Stimulated activated CD8-positive, alpha-beta memory T cell treated with anti-CD3 and anti-CD28 coated beads, Interleukin-7, amount 100 ng/mL, for 48 hours (primary cell): ENCODE results near the gene FAM90A1.
"Not testable (repeated sequence)": the region's sequence is repeated elsewhere in the genome, so short reads cannot be mapped to it uniquely, and the experiment has no call there.

Experiments used
- DNase-seq, 2 donors: peaks; one replicate each; pipeline ENCODE4 v3.0.0-alpha.2; 2020; ENCODE audit warnings: low read depth in 1 of 2; ENCODE audit errors: extremely low read depth in 1 of 2

Gene FAM90A1

DNA sequence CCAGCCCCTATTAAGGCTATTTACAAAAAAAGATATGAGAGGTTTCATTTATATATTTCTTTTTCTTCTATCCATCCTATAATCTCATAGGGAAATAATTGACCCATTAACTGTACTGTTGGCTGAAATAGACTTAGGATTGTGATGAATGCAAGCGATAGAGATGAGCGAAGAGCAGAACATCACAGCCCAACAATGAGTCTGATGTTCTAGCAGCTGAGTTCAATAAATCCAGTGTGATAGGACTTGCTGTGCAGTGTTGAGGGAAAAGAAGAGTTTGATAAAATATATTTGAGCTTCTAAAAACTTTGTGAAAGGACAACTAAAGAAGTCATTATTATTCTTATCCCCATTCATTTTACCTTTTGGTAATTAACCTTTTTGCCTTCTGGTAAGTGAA lies 54.5 kb downstream of the FAM90A1 start:
- DNase-seq, result not testable (repeated sequence)
